Measurements from ENCODE around the gene RASSF8. TPM values are rescaled to one million over a fixed set of nuclear protein-coding genes. Genes with fewer than 3 reads are reported as not detected.

Gene RASSF8
- total RNA-seq, 2 experiments from 2014 or later, result 0.65 to 1.2 TPM

DNA sequence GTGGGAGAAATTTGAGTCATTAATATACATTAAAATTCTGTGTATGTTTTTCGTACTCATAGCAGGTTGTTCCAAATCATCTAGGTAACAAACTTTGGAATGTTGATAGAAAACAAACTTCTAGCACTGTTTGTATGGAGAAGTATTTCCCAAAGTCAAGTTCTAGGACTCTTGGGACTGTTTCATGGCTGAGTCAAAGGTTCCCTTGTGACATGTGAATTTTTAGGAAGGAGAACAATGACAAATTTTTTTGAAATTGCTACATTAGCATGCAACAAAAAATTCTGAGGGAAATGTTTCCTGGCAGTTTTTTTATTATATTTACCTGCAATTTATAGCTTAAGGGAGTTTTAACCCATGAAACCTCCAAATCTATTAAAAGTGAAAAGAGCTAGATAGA, 73.8 kb downstream of the RASSF8 start:
- Mint-ChIP-seq H3K4me1 (no peaks in the 10 kb centered on the region), H3K36me3 (ENCODE audit: low read depth) (no peaks in the 10 kb centered on the region), H3K4me3 (no peak overlapping the region), H3K9me3 (no peaks in the 10 kb centered on the region), H3K27me3 (peaks cover 11% of the 10 kb centered on the region), H3K27ac (no peak overlapping the region)
- POLR2A ChIA-PET, result no interaction called here
- DNase-seq, result no peak
- CTCF ChIA-PET, result interaction anchor here (0.6 to 2.2 kb wide), 3 partner anchors 326 to 598 kb away, joined by 3 to 7 read pairs (median 3); no protein-coding TSS in a partner anchor

DNA sequence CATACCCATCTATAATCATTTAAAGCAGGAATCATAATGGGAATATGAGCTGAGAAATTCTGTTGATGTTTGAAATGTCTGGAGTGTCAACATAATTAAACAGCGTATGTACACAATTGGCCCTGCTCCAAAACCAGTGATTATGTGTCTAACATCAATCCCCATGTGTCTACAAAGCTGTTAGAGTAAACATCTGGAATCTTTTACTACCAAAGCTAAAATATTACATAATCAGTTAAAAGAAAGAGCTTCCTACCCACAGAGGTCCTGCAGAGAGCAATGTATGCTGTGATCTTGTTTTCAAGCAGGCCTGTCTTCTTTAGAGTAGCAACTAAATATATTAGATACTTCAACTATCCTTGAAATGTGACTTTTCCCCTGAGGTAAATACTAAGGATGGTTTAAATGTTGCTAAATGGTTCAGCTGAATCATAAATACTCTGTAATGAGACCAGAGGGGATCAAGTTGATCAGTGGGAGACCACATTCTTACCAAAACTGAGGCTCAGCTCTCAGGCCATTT, 74.3 kb downstream of the RASSF8 start:
- no peaks in the 10 kb centered on the region for H3K4me1 Mint-ChIP-seq
- no peak for DNase-seq
- CTCF ChIA-PET, result interaction anchor here (0.6 to 2.2 kb wide), 3 partner anchors 326 to 599 kb away, joined by 3 to 7 read pairs (median 3); no protein-coding TSS in a partner anchor
- H3K27me3 Mint-ChIP-seq, result peaks cover 7% of the 10 kb centered on the region
- no peak overlapping the region for H3K27ac Mint-ChIP-seq
- H3K36me3 Mint-ChIP-seq (ENCODE audit: low read depth), result no peaks in the 10 kb centered on the region
- no peaks in the 10 kb centered on the region for H3K9me3 Mint-ChIP-seq
- no peak overlapping the region for H3K4me3 Mint-ChIP-seq
- POLR2A ChIA-PET, result no interaction called here

DNA sequence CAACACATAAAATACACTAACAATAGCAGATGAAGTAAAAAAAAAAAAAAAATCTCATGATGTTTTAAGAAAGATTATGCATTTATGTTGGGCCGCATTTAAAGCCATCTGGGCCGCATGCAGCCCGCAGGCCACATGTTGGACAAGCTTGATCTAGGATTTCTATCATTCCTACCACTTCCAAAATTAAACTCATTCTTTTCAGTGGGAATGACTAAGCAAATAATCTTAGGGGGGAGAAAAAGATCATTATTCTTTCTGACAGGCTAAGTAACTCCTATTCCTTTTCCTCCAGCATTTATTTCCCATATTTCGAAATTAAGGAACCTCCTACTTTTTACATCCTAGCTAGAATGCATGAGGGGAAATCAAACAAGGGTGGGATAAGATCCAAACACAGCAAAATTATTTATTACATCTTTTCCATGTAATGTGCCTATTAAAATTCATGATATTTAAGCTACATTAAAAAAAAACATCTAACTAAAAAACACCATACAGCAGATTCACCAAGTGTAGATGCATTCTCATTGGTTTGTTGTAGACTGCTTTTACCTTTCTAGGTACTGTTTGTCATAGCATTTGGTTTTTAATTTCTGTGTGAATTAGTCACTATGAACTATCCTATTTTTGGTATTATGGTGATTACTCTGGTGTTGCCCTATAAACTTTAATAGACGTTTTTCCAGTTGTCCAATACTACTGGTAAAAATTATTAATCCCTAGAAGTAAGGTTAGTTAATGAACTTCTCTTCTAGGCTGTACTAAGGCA, 76.1 kb downstream of the RASSF8 start:
- no peak overlapping the region for H3K4me3 Mint-ChIP-seq
- H3K9me3 Mint-ChIP-seq, result no peaks in the 10 kb centered on the region
- POLR2A ChIA-PET, result no interaction called here
- no peaks in the 10 kb centered on the region for H3K36me3 Mint-ChIP-seq (ENCODE audit: low read depth)
- CTCF ChIA-PET, result no interaction called here
- no peak for DNase-seq
- H3K27me3 Mint-ChIP-seq, result peaks cover 8% of the 10 kb centered on the region
- no peak overlapping the region for H3K27ac Mint-ChIP-seq
- H3K4me1 Mint-ChIP-seq, result no peaks in the 10 kb centered on the region

DNA sequence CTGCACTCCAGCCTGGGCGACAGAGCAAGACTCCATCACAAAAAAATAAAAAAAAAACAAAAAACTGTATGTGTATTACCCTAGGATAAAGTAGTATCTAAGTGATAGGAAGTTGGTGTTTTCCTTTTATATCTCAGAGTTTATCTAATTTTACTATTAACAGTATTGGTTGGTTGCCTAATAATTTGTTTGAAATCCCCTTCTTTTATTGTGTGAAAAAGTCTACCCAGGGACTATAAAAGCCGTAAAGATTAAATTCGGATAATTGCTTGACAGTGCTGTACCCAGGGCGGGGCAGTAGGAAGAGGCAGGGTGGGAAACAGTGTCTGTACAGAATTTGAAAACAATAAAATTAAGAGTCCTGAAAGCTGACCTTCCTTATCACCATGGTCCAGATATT, 78.4 kb downstream of the RASSF8 start:
- Mint-ChIP-seq H3K27ac (no peak overlapping the region), H3K4me3 (no peak overlapping the region), H3K9me3 (no peaks in the 10 kb centered on the region), H3K4me1 (no peaks in the 10 kb centered on the region), H3K27me3 (peaks cover 6% of the 10 kb centered on the region), H3K36me3 (ENCODE audit: low read depth) (no peaks in the 10 kb centered on the region)
- CTCF ChIA-PET, result interaction anchor here (1.6 kb wide), 1 partner anchor 17 kb away, joined by 3 read pairs; no protein-coding TSS in a partner anchor
- DNase-seq, result no peak
- POLR2A ChIA-PET, result no interaction called here

DNA sequence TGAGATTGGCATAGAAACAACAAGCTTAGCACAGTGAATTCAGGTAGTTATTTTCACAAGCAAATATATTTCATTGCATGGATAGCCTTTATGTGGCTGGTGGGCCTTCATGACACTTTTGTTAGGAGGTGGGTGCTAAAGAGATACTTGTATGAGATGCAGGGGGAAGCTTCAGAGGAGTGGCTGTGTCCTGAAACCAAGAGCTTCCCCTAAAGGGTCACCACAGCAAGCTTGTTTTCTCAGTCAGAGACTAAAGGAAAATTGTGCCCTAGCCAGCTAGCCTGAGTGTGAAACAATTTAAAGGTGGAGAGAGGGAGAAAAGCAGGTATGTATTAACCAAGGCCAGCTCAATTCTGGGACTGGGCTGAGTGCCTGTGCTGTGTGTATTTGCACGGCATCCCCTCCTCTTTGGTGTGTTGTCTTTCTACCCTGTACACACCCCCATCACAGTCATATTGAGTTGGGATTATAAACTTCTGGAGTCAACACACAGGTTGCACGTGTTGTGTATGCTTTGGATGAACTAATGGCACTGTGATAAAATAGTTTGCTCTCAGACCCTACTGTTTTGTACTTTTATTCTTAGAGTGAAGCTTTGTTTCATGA, 79.2 kb downstream of the RASSF8 start:
- Mint-ChIP-seq H3K27me3 (peaks cover 9% of the 10 kb centered on the region), H3K9me3 (no peaks in the 10 kb centered on the region), H3K4me3 (no peak overlapping the region), H3K4me1 (no peaks in the 10 kb centered on the region), H3K27ac (no peak overlapping the region), H3K36me3 (ENCODE audit: low read depth) (no peaks in the 10 kb centered on the region)
- ChIA-PET CTCF (interaction anchor here (1.3 to 1.6 kb wide), 2 partner anchors 18 to 60 kb away, joined by 3 read pairs; no protein-coding TSS in a partner anchor), POLR2A (no interaction called here)
- DNase-seq, result no peak

DNA sequence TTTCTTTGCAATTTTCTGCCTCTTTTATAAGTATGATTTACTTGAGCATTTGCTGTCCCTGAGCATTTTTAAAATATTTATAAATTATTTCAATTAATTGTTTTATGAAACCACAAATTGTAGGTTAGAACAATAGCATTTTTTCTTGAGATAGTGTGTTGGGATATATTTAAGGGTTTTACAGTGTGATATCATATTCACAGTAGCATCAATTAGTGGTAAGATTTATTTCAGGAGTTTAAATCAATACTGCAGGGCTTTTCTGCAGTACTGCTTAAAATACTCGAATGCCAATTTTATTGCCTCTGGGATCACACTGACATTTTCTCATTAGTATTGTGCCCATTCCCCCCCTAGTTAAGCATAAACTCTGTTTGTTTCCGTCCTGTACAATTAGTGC, 84.2 kb downstream of the RASSF8 start:
- Mint-ChIP-seq H3K9me3 (no peaks in the 10 kb centered on the region), H3K36me3 (ENCODE audit: low read depth) (no peaks in the 10 kb centered on the region), H3K27me3 (peaks cover 21% of the 10 kb centered on the region), H3K4me1 (no peaks in the 10 kb centered on the region), H3K27ac (no peak overlapping the region), H3K4me3 (no peak overlapping the region)
- POLR2A ChIA-PET, result no interaction called here
- CTCF ChIA-PET, result no interaction called here
- no peak for DNase-seq

DNA sequence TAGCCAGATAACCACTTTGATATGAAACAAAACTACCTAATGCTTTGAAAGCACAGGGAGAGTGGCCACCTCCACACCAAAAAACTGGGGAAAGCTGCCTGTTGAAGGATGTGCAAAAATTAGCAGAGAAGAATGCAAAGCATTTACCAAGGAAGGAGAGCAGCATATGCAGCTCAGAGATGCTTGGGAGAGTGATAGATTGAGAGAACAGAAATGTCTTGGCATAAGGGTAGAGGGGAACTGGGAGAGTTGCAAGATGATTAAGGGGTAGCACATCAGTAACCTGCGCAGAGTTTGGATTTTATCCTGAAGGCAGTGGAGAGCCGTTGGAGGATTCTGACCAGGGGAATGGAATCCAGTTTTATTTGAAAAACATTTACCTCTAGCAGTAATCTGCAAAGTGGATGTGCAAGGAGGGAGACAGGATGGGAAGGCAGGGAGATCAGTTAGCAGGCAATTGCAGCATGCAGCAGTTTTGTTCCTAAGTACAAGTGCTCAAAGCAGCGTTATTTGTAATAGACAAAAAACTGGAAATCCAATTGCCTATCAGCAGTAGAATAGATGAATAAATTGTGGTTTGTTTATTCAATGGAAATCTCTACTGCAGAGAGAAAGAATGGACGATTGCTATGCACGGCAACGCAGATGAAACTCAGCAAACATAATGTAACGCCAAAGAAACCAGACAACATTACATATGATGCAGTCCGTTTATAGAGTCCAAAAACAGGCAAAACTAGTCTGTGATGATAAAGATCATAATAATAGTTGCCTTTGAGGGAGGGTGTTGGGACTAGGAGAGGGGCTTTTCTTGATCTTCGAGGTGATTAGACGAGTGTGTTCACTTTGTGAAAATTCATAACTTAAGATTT, 84.9 kb downstream of the RASSF8 start:
- H3K36me3 Mint-ChIP-seq (ENCODE audit: low read depth), result no peaks in the 10 kb centered on the region
- POLR2A ChIA-PET, result no interaction called here
- no peak overlapping the region for H3K27ac Mint-ChIP-seq
- H3K9me3 Mint-ChIP-seq, result no peaks in the 10 kb centered on the region
- H3K4me3 Mint-ChIP-seq, result no peak overlapping the region
- no peaks in the 10 kb centered on the region for H3K4me1 Mint-ChIP-seq
- peaks cover 21% of the 10 kb centered on the region for H3K27me3 Mint-ChIP-seq
- DNase-seq, result no peak
- CTCF ChIA-PET, result no interaction called here

DNA sequence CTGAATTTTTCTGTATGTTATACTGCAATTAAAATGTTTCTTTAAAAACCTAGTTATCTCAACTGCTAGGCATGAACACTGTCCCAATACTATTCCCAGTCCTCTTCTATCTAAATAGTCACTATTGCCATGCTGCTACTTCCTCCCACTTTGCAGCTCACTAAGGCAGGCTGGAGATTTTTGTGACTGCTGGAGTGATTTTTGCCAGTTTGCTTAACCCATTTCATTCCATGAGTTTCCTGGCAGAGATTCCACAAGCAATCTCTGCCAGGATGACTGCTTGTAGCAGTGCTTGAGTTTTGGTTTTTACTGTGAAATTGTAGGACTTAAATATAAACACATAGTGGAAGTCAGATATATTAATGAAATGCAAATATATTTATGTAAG, 85.5 kb downstream of the RASSF8 start:
- H3K36me3 Mint-ChIP-seq (ENCODE audit: low read depth), result no peaks in the 10 kb centered on the region
- CTCF ChIA-PET, result no interaction called here
- peaks cover 19% of the 10 kb centered on the region for H3K27me3 Mint-ChIP-seq
- DNase-seq, result no peak
- no peaks in the 10 kb centered on the region for H3K4me1 Mint-ChIP-seq
- H3K27ac Mint-ChIP-seq, result no peak overlapping the region
- H3K4me3 Mint-ChIP-seq, result no peak overlapping the region
- H3K9me3 Mint-ChIP-seq, result no peaks in the 10 kb centered on the region
- POLR2A ChIA-PET, result no interaction called here

DNA sequence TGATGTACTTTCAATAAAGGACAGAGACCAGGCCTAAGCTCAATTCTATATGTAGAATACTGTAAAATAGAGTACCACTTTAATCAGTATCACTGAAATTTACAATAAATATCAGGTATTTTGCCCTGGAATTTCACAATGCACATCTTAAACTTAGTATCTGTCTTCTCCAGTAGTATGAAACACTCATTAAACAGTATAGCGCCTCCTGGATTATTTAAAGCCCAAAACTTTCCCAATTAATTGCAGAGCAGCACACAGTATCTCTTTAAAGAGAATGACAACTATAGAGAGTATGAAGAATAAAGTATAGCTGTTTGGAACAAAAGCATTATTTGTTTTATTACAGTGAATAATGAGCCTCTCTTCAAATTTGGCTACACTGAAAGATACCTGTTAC, 86.1 kb downstream of the RASSF8 start:
- CTCF ChIA-PET, result no interaction called here
- no peaks in the 10 kb centered on the region for H3K9me3 Mint-ChIP-seq
- H3K4me1 Mint-ChIP-seq, result no peaks in the 10 kb centered on the region
- peaks cover 16% of the 10 kb centered on the region for H3K27me3 Mint-ChIP-seq
- POLR2A ChIA-PET, result no interaction called here
- H3K27ac Mint-ChIP-seq, result no peak overlapping the region
- no peaks in the 10 kb centered on the region for H3K36me3 Mint-ChIP-seq (ENCODE audit: low read depth)
- H3K4me3 Mint-ChIP-seq, result no peak overlapping the region
- DNase-seq, result no peak

DNA sequence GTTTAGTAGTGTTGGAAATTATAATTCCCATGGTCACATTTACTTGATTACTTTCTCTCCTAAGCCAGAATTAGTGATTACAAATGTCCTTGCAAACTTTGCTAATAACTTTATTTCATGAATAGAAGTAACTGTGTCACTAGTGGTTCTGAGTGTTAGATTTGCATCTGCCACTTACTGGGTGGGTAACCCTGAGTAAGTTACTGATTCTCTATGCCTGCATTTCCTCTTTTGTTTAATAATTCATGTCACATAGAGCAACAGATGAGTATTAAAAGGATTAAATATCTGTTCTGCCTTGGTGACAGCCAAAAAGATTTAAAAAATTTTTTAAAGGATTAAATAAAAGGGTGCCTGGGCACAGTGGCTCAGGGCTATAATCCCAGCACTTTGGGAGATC, 87.7 kb downstream of the RASSF8 start:
- DNase-seq, result no peak
- Mint-ChIP-seq H3K36me3 (ENCODE audit: low read depth) (no peaks in the 10 kb centered on the region), H3K4me1 (no peaks in the 10 kb centered on the region), H3K4me3 (no peak overlapping the region), H3K27ac (no peak overlapping the region), H3K9me3 (no peaks in the 10 kb centered on the region), H3K27me3 (peaks cover 18% of the 10 kb centered on the region)
- CTCF ChIA-PET, result no interaction called here
- POLR2A ChIA-PET, result no interaction called here

DNA sequence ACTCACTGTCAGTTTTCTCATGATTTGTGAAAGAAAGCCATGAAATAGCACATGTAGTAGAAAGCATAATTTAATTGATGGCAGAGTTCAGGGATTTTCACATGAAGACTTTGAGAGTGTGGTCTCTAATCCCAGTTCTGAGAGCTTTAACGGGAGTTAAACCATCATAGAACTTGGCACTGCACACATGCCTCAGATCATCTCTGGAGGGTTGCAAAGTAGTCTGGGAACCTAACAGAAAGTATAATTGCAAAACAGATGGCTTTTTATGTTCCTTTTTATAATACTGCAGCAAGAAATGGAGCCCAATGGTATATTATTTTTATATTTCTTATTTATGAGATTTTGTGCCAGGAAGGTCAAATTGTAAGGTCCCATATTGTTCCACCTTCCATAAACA, 88.4 kb downstream of the RASSF8 start:
- H3K36me3 Mint-ChIP-seq (ENCODE audit: low read depth), result no peaks in the 10 kb centered on the region
- DNase-seq, result no peak
- peaks cover 18% of the 10 kb centered on the region for H3K27me3 Mint-ChIP-seq
- H3K27ac Mint-ChIP-seq, result no peak overlapping the region
- H3K9me3 Mint-ChIP-seq, result no peaks in the 10 kb centered on the region
- ChIA-PET CTCF (no interaction called here), POLR2A (no interaction called here)
- no peak overlapping the region for H3K4me3 Mint-ChIP-seq
- H3K4me1 Mint-ChIP-seq, result no peaks in the 10 kb centered on the region

DNA sequence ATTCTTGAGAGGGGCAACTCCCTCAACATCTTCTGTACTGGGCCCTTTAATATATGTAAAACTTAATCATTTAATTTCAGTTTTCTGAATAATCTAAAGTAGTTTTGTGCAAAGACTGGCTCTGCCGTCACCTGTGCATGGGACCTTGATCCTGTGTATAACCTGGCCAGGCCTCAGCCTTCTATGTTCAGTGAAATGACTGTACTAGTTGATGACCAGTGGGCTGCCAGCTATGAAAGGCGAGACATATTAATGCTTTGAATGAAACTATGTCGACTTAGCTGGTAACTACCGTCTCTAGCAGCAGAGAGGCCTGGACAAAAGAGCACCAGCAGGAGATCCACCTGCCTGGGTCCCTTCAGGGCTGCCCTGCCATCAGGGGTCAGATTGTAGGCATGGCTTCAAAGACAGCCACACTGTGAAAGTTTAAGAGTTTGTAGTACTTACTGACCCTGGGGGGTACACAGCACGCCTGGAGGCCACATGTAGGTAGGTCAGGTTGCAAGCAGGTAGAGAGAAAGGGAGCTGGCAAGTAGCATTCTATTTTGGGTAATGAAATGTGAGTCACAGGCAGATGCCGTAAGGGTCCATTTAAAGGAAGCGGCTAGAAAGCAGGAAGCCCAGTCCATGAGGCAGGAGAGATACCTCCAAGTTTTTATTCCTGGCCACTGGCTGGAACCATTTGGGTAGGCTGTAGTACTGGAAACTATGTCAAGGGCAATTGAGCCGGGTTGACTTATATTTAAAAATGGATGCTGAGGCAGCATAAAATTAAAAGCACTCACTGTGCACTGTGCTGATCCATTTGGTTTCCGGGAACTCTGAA, 89.1 kb downstream of the RASSF8 start:
- Mint-ChIP-seq H3K4me1 (no peaks in the 10 kb centered on the region), H3K9me3 (no peaks in the 10 kb centered on the region), H3K27me3 (peaks cover 16% of the 10 kb centered on the region), H3K36me3 (ENCODE audit: low read depth) (no peaks in the 10 kb centered on the region), H3K27ac (no peak overlapping the region), H3K4me3 (no peak overlapping the region)
- CTCF ChIA-PET, result no interaction called here
- DNase-seq, result no peak
- POLR2A ChIA-PET, result no interaction called here

DNA sequence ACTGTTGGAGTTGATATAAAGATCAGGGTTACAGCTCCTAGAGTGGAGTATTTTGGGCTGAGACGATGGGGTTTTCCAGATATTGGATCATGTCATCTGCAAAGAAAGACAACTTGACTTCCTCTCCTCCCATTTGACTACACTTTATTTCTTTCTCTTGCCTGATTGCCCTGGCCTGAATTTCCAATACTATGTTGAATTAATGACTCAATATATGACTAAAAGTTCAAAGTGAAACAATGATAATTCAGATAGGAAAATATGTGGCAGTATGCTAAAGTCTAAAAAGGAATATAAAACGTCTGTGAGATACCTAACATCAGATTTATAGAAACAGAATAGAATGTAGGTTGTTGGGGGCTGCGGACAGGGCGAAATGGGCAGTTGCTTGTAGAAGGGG, 94.2 kb downstream of the RASSF8 start:
- Mint-ChIP-seq H3K9me3 (no peaks in the 10 kb centered on the region), H3K36me3 (ENCODE audit: low read depth) (no peaks in the 10 kb centered on the region), H3K4me3 (no peak overlapping the region), H3K27me3 (peaks cover 7% of the 10 kb centered on the region), H3K27ac (no peak overlapping the region), H3K4me1 (no peaks in the 10 kb centered on the region)
- CTCF ChIA-PET, result no interaction called here
- DNase-seq, result no peak
- POLR2A ChIA-PET, result no interaction called here
